ENCODE results near the gene SMIM14. TPM values are rescaled to one million over a fixed set of nuclear protein-coding genes. Genes with fewer than 3 reads are reported as not detected.
"Not testable (repeated sequence)": the region's sequence is repeated elsewhere in the genome, so short reads cannot be mapped to it uniquely, and the experiment has no call there.

The SMIM14 gene
- total RNA-seq, 4 donors from 2014 or later = 25.6 to 49.2 (median 36.4) TPM

DNA sequence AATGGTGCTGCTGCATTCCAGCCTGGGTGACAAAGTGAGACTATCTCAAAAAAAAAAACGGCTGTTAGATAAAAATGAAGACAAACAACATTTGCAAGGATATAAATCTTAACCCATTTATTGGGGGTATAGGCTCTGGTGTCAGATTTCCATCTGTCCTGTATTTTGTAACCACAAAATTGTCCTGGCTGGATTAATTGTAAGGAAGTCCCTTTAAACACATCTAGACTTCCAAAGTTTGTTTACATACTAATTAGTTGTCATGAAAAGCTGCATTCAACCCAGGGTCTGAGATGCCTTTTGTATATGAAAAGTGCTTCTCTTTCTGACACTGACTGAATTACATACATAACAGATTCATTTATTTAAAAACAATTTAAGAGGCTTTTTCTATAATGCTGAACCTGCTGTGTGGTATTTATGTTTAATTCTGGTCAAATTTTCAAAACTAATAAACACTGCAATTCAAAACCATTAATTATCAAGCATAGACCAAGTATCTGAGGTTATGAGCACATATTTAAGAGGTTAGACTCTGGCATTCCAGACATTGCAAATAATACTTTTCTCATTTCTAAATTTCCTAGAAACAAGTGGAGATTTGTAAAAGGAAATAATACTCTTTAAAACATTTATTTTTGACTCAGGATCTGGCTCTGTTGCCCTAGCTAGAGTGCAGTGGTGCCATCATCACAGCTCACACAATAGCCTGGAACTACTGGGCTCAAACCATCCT is 93.9 kb downstream of the SMIM14 start:
- H3K4me3 ChIP-seq (ENCODE audit: low read depth, poor library complexity, severe bottlenecking) = no peak overlapping the region
- intact Hi-C loops (cut with DNase I; ENCODE audit: low total_unique reads) = no loop called here
- DNase-seq (ENCODE audit: low spot score in 2 of 2) = no peak
- TF ChIP-seq CTCF (IDR thresholded peaks at IDR 0.05) (no peak), POLR2A (IDR thresholded peaks at IDR 0.05) (no peak)
- 0 to 36% methylated on average over 1 of the region's 1 CpG for WGBS, 2 donors

- 68 to 70% methylated on average over 4 of the region's 4 CpGs for WGBS, 2 donors
- not testable (repeated sequence) for H3K4me3 ChIP-seq (ENCODE audit: low read depth, poor library complexity, severe bottlenecking)
Measured at GRCh38 chr4:39544080-39544479, 94.6 kb downstream of the SMIM14 start.

DNA sequence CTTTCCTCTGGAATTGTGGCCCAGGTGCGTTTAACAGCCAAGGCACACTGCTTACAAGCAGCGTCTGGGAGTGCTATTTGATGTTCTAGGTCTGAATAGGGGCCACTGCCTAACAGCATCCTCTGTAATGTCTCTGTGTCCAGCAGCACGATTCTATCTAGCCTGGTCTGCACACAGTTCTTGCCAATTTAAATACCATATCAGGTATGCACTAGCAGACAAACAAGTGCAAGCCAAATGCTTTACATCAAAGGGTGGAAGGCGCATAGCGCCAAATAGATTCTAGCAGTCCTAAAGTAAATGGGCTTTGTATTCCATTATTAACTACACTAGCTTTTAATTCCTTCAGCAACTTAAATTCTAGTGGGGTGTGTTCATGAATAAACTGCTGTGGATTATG is 95.6 kb downstream of the SMIM14 start:
- no peak for TF ChIP-seq POLR2A (IDR thresholded peaks at IDR 0.05)
- no peak for TF ChIP-seq CTCF (IDR thresholded peaks at IDR 0.05)
- H3K4me3 ChIP-seq (ENCODE audit: low read depth, poor library complexity, severe bottlenecking) = no peak overlapping the region
- no peak for DNase-seq (ENCODE audit: low spot score in 2 of 2)
- 78 to 86% methylated on average over 5 of the region's 5 CpGs for WGBS, 2 donors
- intact Hi-C loops (cut with DNase I; ENCODE audit: low total_unique reads) = no loop called here

More at GRCh38 chr4:39544080-39544479, 94.6 kb downstream of the SMIM14 start:
- intact Hi-C loops (cut with DNase I; ENCODE audit: low total_unique reads); DNase-seq (ENCODE audit: low spot score in 2 of 2): not testable (repeated sequence)

GRCh38 chr4:39542611-39543012 is 96.1 kb downstream of the SMIM14 start:
- TF ChIP-seq POLR2A (IDR thresholded peaks at IDR 0.05) (no peak), CTCF (IDR thresholded peaks at IDR 0.05) (no peak)
- intact Hi-C loops (cut with DNase I; ENCODE audit: low total_unique reads) = no loop called here
- DNase-seq (ENCODE audit: low spot score in 2 of 2) = no peak
- H3K4me3 ChIP-seq (ENCODE audit: low read depth, poor library complexity, severe bottlenecking) = no peak overlapping the region
- 54 to 61% methylated on average over 4 of the region's 4 CpGs for whole genome bisulfite sequencing, 2 donors

DNA sequence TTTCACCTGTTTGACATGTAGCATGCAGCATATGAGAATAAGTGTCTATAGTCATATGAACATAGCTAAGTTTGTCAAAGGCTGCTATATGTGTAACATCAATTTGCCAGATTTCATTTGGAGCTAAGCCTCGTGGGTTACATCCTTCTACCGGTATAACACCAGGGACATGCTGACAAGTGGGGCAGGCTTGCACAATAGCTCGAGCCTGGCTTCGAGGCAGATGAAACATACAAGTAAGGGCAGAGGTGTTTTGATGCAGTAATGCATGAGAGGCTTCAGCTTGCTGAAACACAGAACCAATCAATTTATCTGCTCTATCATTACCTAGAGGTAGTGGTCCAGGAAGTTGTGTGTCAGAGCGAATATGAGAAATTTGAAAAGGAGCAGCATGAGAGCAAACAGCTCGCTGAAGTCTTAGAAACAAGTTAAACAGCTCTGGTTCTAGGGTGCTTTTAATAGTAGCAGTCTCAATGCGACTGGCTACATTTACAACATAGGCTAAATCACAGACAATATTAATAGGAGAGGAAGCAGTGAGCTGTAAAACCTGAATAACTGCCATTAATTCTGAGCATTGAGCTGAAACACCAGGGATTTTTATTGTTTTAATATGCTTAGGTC is 96.6 kb downstream of the SMIM14 start:
- DNase-seq (ENCODE audit: low spot score in 2 of 2) = no peak
- intact Hi-C loops (cut with DNase I; ENCODE audit: low total_unique reads) = no loop called here
- no peak overlapping the region for H3K4me3 ChIP-seq (ENCODE audit: low read depth, poor library complexity, severe bottlenecking)
- 37 to 50% methylated on average over 7 of the region's 7 CpGs for WGBS, 2 donors
- TF ChIP-seq CTCF (IDR thresholded peaks at IDR 0.05) (no peak), POLR2A (IDR thresholded peaks at IDR 0.05) (no peak)

DNA sequence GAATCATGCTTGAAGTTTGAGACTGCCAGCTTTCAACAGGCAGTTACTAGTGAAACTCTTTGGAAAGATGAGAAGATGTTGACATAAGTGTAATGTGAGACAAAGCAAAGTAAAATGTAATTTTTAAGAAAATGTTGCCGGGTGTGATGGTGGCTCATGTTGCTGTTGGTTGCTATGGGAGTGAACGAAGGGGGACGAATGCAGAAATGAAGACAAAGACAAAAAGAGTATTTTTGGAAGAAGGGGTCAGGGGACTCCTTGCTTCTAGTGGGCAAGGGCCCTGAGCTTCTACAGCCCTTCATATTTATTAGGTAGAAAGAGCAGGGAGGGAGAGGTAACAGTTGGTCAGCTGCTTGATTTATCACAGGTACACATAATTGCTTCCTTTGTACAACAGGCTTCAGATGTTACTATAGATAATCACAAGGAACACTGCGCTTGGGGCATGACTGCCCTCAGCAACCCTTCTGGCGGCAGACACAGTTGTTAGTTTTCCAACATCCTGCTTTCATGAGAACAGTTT is 99.5 kb downstream of the SMIM14 start:
- TF ChIP-seq CTCF (IDR thresholded peaks at IDR 0.05) (no peak), POLR2A (IDR thresholded peaks at IDR 0.05) (no peak)
- 66 to 75% methylated on average over 5 of the region's 5 CpGs for WGBS, 2 donors
- no peak overlapping the region for H3K4me3 ChIP-seq (ENCODE audit: low read depth, poor library complexity, severe bottlenecking)
- no peak for DNase-seq (ENCODE audit: low spot score in 2 of 2)
- intact Hi-C loops (cut with DNase I; ENCODE audit: low total_unique reads) = no loop called here

Measured in lower leg skin (tissue), 4 donors.